Spinal cord (tissue), 10 donors: ENCODE data around the gene RPL27A. TPM values are rescaled to one million over a fixed set of nuclear protein-coding genes. Genes with fewer than 3 reads are reported as not detected.
A peak's percentile ranks its signal among the peaks of the same experiment; 100 is the strongest.

Experiments used
- DNase-seq, 6 donors: peaks; one replicate each; pipeline versions ENCODE4 v3.0.0 to v3.0.0-alpha.2; 2013 to 2015; ENCODE audit warnings: low spot score in 6 of 6, low read depth in 4 of 6
- H3K27ac ChIP-seq: one replicate; pipeline ENCODE4 v1.5.1; 2013; ENCODE audit warnings: low read depth, low read length, control low read depth
- H3K27me3 ChIP-seq: one replicate; pipeline ENCODE4 v1.6.1; 2013; ENCODE audit warnings: low read length; ENCODE audit not compliant: control insufficient read depth, insufficient read depth
- H3K36me3 ChIP-seq: one replicate; pipeline ENCODE4 v1.6.1; 2013; ENCODE audit warnings: low read length; ENCODE audit not compliant: control insufficient read depth, insufficient read depth
- H3K4me1 ChIP-seq: one replicate; pipeline ENCODE4 v1.6.1; 2013; ENCODE audit warnings: low read length; ENCODE audit not compliant: control insufficient read depth, insufficient read depth
- H3K4me3 ChIP-seq: one replicate; pipeline ENCODE4 v1.5.1; 2013; ENCODE audit warnings: low read depth, low read length, control low read depth
- H3K9me3 ChIP-seq: one replicate; pipeline ENCODE4 v1.6.1; 2013; ENCODE audit warnings: low read length; ENCODE audit not compliant: control insufficient read depth, insufficient read depth
- WGBS: methylation state at CpG from one replicate; pipeline ENCODE4 v1.1.5; 2013; ENCODE audit warnings: missing lambda C conversion rate; ENCODE audit not compliant: insufficient coverage; 5-methylcytosine and 5-hydroxymethylcytosine counted together
- polyA plus RNA-seq, 2 donors: library from polyadenylated mRNA; unstranded; fragments of 120-200 nt; gene quantifications; one replicate each; pipeline ENCODE4 v1.2.1, GENCODE V29; 2013; ENCODE audit not compliant: insufficient read length in 2 of 2
- total RNA-seq, 2 donors: library from RNA; depleted of rRNA in 1 of 2; stranded (reverse); fragments of 120-200 nt in 1 of 2; fragments of >200 nt in 1 of 2; gene quantifications; one replicate each; pipeline versions ENCODE4 v1.2.3 to v1.2.4, GENCODE V29; 2013 to 2014
- donor health status: healthy.

The RPL27A gene
- total and polyA plus RNA-seq, 4 donors, result 507 to 1,424 (median 1,389) TPM

- Histone ChIP-seq H3K36me3 (peaks cover 55% of the 10 kb centered on the region), H3K9me3 (no peaks in the 10 kb centered on the region), H3K27me3 (no peaks in the 10 kb centered on the region), H3K27ac (peak overlapping the region; percentile 80), H3K4me3 (no peak overlapping the region), H3K4me1 (peaks cover 69% of the 10 kb centered on the region)
- WGBS, result 93% methylated on average over 7 of the region's 9 CpGs
- no peak for DNase-seq
Observed at GRCh38 chr11:8717544-8717875, 34.9 kb downstream of the RPL27A start.

- H3K27me3 ChIP-seq, result no peaks in the 10 kb centered on the region
- H3K4me1 ChIP-seq, result peaks cover 75% of the 10 kb centered on the region
- 67% methylated on average over 4 of the region's 11 CpGs for WGBS
- H3K27ac ChIP-seq, result peak overlapping the region; percentile 80
- no peak overlapping the region for H3K4me3 ChIP-seq
- peak in 2 of 6 donors; percentile 34 to 65 for DNase-seq
- H3K9me3 ChIP-seq, result no peaks in the 10 kb centered on the region
- H3K36me3 ChIP-seq, result peaks cover 56% of the 10 kb centered on the region
Observed at GRCh38 chr11:8717876-8718753, 35.5 kb downstream of the RPL27A start.

- Histone ChIP-seq H3K36me3 (peaks cover 54% of the 10 kb centered on the region), H3K27me3 (no peaks in the 10 kb centered on the region), H3K9me3 (no peaks in the 10 kb centered on the region), H3K4me3 (no peak overlapping the region), H3K27ac (peak overlapping the region; percentile 80), H3K4me1 (peaks cover 82% of the 10 kb centered on the region)
- WGBS, result no CpG with 5 or more reads among the region's 4 CpGs
- DNase-seq, result peak in 1 of 6 donors; percentile 50
Observed at GRCh38 chr11:8719211-8719649, 36.6 kb downstream of the RPL27A start.

- Histone ChIP-seq H3K27me3 (no peaks in the 10 kb centered on the region), H3K4me3 (no peak overlapping the region), H3K4me1 (peaks cover 82% of the 10 kb centered on the region), H3K36me3 (peaks cover 50% of the 10 kb centered on the region), H3K27ac (peak overlapping the region; percentile 80), H3K9me3 (no peaks in the 10 kb centered on the region)
- no CpG with 5 or more reads among the region's 3 CpGs for WGBS
- peak in 1 of 6 donors; percentile 44 for DNase-seq
Observed at GRCh38 chr11:8719721-8720120, 37.1 kb downstream of the RPL27A start.

GRCh38 chr11:8720352-8720751 is 37.8 kb downstream of the RPL27A start:
- Histone ChIP-seq H3K4me3 (no peak overlapping the region), H3K4me1 (peaks cover 80% of the 10 kb centered on the region), H3K9me3 (no peaks in the 10 kb centered on the region), H3K27me3 (no peaks in the 10 kb centered on the region), H3K27ac (peak overlapping the region; percentile 80), H3K36me3 (peaks cover 52% of the 10 kb centered on the region)
- no peak for DNase-seq
- 30% methylated on average over 2 of the region's 3 CpGs for WGBS

- peaks cover 74% of the 10 kb centered on the region for H3K4me1 ChIP-seq
- H3K4me3 ChIP-seq, result no peak overlapping the region
- H3K36me3 ChIP-seq, result peaks cover 48% of the 10 kb centered on the region
- 46% methylated on average over 3 of the region's 5 CpGs for WGBS
- no peak for DNase-seq
- no peaks in the 10 kb centered on the region for H3K27me3 ChIP-seq
- no peaks in the 10 kb centered on the region for H3K9me3 ChIP-seq
- H3K27ac ChIP-seq, result peak overlapping the region; percentile 80
Observed at GRCh38 chr11:8720868-8721608, 38.4 kb downstream of the RPL27A start.

GRCh38 chr11:8721609-8722500 is 39.3 kb downstream of the RPL27A start:
- DNase-seq, result peak in 2 of 6 donors; percentile 24 to 68
- H3K9me3 ChIP-seq, result no peaks in the 10 kb centered on the region
- peak overlapping the region; percentile 80 for H3K27ac ChIP-seq
- no peaks in the 10 kb centered on the region for H3K27me3 ChIP-seq
- peaks cover 70% of the 10 kb centered on the region for H3K4me1 ChIP-seq
- WGBS, result 60% methylated on average over 13 of the region's 13 CpGs
- peaks cover 41% of the 10 kb centered on the region for H3K36me3 ChIP-seq
- no peak overlapping the region for H3K4me3 ChIP-seq

- 95% methylated on average over 3 of the region's 3 CpGs for WGBS
- Histone ChIP-seq H3K9me3 (no peaks in the 10 kb centered on the region), H3K4me1 (peaks cover 66% of the 10 kb centered on the region), H3K27me3 (no peaks in the 10 kb centered on the region), H3K36me3 (peaks cover 34% of the 10 kb centered on the region), H3K27ac (peak overlapping the region; percentile 80), H3K4me3 (no peak overlapping the region)
- no peak for DNase-seq
Observed at GRCh38 chr11:8722809-8723208, 40.2 kb downstream of the RPL27A start.

GRCh38 chr11:8723711-8724110 is 41.1 kb downstream of the RPL27A start:
- DNase-seq, result peak in 1 of 6 donors; percentile 58
- Histone ChIP-seq H3K4me1 (peaks cover 61% of the 10 kb centered on the region), H3K4me3 (no peak overlapping the region), H3K27me3 (no peaks in the 10 kb centered on the region), H3K36me3 (peaks cover 34% of the 10 kb centered on the region), H3K27ac (no peak overlapping the region), H3K9me3 (no peaks in the 10 kb centered on the region)
- 44% methylated on average over 4 of the region's 7 CpGs for WGBS
